CD14-positive monocyte (primary cell): ENCODE data around the gene ME2. TPM values are rescaled to one million over a fixed set of nuclear protein-coding genes. Genes with fewer than 3 reads are reported as not detected.

ENCODE experiments used
- DNase-seq, 3 donors: peaks; one replicate each; pipeline ENCODE4 v3.0.0-alpha.2; 2011 to 2022
- H2AFZ ChIP-seq: 2 replicates; pipeline ENCODE4 v1.6.0; 2012; ENCODE audit warnings: mild to moderate bottlenecking, low read depth, low read length, inconsistent platforms; ENCODE audit not compliant: insufficient read depth, poor library complexity, severe bottlenecking
- H3K27ac ChIP-seq, 2 donors: 1 replicate in 1 of 2; 2 replicates in 1 of 2; pipeline ENCODE4 v1.5.1; 2012 to 2013; ENCODE audit warnings: low read length in 2 of 2, control low read depth in 1 of 2, inconsistent platforms in 1 of 2, low read depth in 1 of 2, mild to moderate bottlenecking in 1 of 2
- H3K27me3 ChIP-seq, 2 donors: one replicate each; pipeline versions ENCODE4 v1.6.0 to v1.6.1; 2011 to 2013; ENCODE audit warnings: low read length in 2 of 2; ENCODE audit not compliant: control insufficient read depth in 2 of 2, insufficient read depth in 2 of 2
- H3K36me3 ChIP-seq, 2 donors: replicated peaks in 1 of 2; 1 replicate in 1 of 2; 2 replicates in 1 of 2; pipeline versions ENCODE4 v1.5.1 to v1.6.1; 2012 to 2013; ENCODE audit warnings: low read length in 2 of 2, control low read depth in 1 of 2, inconsistent platforms in 1 of 2, mild to moderate bottlenecking in 1 of 2; ENCODE audit not compliant: insufficient read depth in 2 of 2, control insufficient read depth in 1 of 2
- H3K4me1 ChIP-seq, 2 donors: 1 replicate in 1 of 2; 2 replicates in 1 of 2; pipeline versions ENCODE4 v1.5.1 to v1.6.1; 2012 to 2013; ENCODE audit warnings: low read length in 2 of 2, control low read depth in 1 of 2, inconsistent platforms in 1 of 2, mild to moderate bottlenecking in 1 of 2, moderate library complexity in 1 of 2; ENCODE audit not compliant: insufficient read depth in 2 of 2, control insufficient read depth in 1 of 2
- H3K4me2 ChIP-seq: replicated peaks from 2 replicates; pipeline ENCODE3; 2012; ENCODE audit warnings: low read length, moderate library complexity, mild to moderate bottlenecking; ENCODE audit not compliant: poor library complexity, severe bottlenecking; ENCODE audit errors: extremely low read depth
- H3K4me3 ChIP-seq, 3 experiments: fragments of 200-600 bp in 1 of 3; sonication (generic) in 1 of 3; replicated peaks in 1 of 3; 1 replicate in 2 of 3; 2 replicates in 1 of 3; pipeline ENCODE4 v1.5.1; 2011 to 2013; ENCODE audit warnings: low read length in 3 of 3, mild to moderate bottlenecking in 3 of 3, control low read depth in 2 of 3, low read depth in 2 of 3, inconsistent platforms in 1 of 3, moderate library complexity in 1 of 3
- H3K79me2 ChIP-seq: 2 replicates; pipeline ENCODE4 v1.6.0; 2012; ENCODE audit warnings: mild to moderate bottlenecking, control low read depth, inconsistent platforms, low read length, moderate library complexity; ENCODE audit not compliant: insufficient read depth
- H3K9ac ChIP-seq: 2 replicates; pipeline ENCODE4 v1.6.0; 2017; ENCODE audit warnings: low read length, mild to moderate bottlenecking; ENCODE audit not compliant: insufficient read depth, poor library complexity, severe bottlenecking
- H3K9me3 ChIP-seq, 2 donors: replicated peaks in 1 of 2; 1 replicate in 1 of 2; 2 replicates in 1 of 2; pipeline versions ENCODE4 v1.5.1 to v1.6.1; 2012 to 2013; ENCODE audit warnings: low read length in 2 of 2, control low read depth in 1 of 2; ENCODE audit not compliant: control insufficient read depth in 1 of 2, insufficient read depth in 1 of 2
- H4K20me1 ChIP-seq: 2 replicates; pipeline ENCODE4 v1.6.0; 2012; ENCODE audit warnings: mild to moderate bottlenecking, low read length, control low read depth, moderate library complexity; ENCODE audit not compliant: insufficient read depth
- H3K27ac Mint-ChIP-seq, 7 donors: one replicate each; pipeline ENCODE4 v1.8.0; 2020; ENCODE audit warnings: mild to moderate bottlenecking in 7 of 7, mixed read lengths in 7 of 7, moderate library complexity in 6 of 7, inconsistent platforms in 2 of 7
- H3K27me3 Mint-ChIP-seq, 3 donors: one replicate each; pipeline ENCODE4 v1.8.0; 2021 to 2022; ENCODE audit warnings: low read depth in 3 of 3, mild to moderate bottlenecking in 3 of 3, mixed read lengths in 3 of 3, moderate library complexity in 3 of 3, inconsistent platforms in 1 of 3
- H3K36me3 Mint-ChIP-seq, 2 donors: one replicate each; pipeline ENCODE4 v1.8.0; 2020; ENCODE audit warnings: mixed read lengths in 2 of 2, inconsistent platforms in 1 of 2, mild to moderate bottlenecking in 1 of 2
- H3K4me1 Mint-ChIP-seq: one replicate; pipeline ENCODE4 v1.8.0; 2020; ENCODE audit warnings: mild to moderate bottlenecking, mixed read lengths
- H3K4me3 Mint-ChIP-seq, 2 donors: one replicate each; pipeline ENCODE4 v1.8.0; 2020; ENCODE audit warnings: mild to moderate bottlenecking in 2 of 2, mixed read lengths in 2 of 2, moderate library complexity in 1 of 2
- H3K9me3 Mint-ChIP-seq, 7 donors: one replicate each; pipeline ENCODE4 v1.8.0; 2020 to 2022; ENCODE audit warnings: mixed read lengths in 7 of 7, mild to moderate bottlenecking in 6 of 7, moderate library complexity in 6 of 7, inconsistent platforms in 2 of 7
- CTCF ChIP-seq: fragments of 200-600 bp; IDR thresholded peaks from one replicate; pipeline ENCODE4 v1.8.0; 2022; ENCODE audit warnings: antibody characterized with exemption, mild to moderate bottlenecking
- WGBS: methylation state at CpG from one replicate; pipeline ENCODE4 v1.1.5; 2013; ENCODE audit warnings: missing lambda C conversion rate; ENCODE audit not compliant: insufficient coverage; 5-methylcytosine and 5-hydroxymethylcytosine counted together
- intact Hi-C, 2 donors: fragments of 100-400 bp; cut with micrococcal nuclease; formaldehyde crosslinking; loops; one replicate each; pipeline versions ENCODE4 v1.15.0 to v1.15.1; 2023
- polyA plus RNA-seq, 3 donors: library from polyadenylated mRNA; depleted of rRNA in 1 of 3; unstranded in 2 of 3; stranded (reverse) in 1 of 3; fragments of 300-500 nt in 2 of 3; fragments of >200 nt in 1 of 3; fragmentation: Illumina TruSeq in 2 of 3; gene quantifications; 1 replicate in 2 of 3; 2 replicates in 1 of 3; pipeline ENCODE4 v1.2.3, GENCODE V29; 2012 to 2021

ME2 gene
- polyA plus RNA-seq, 3 donors, result 48.7 to 93.8 (median 71.7) TPM

- H3K27me3 Mint-ChIP-seq, result peaks cover 0 to 1% (median 0%) of the 10 kb centered on the region in 3 donors
- Histone ChIP-seq H4K20me1 (no peaks in the 10 kb centered on the region), H3K9ac (no peak overlapping the region), H3K27me3 (no peaks in the 10 kb centered on the region), H3K9me3 (peaks cover 13 to 19% of the 10 kb centered on the region in 2 donors), H3K79me2 (peaks cover 11% of the 10 kb centered on the region), H2AFZ (no peak overlapping the region), H3K27ac (no peak overlapping the region), H3K4me2 (no peak overlapping the region), H3K4me1 (peaks cover 5 to 9% of the 10 kb centered on the region in 2 donors), H3K36me3 (peaks cover 37 to 44% of the 10 kb centered on the region in 2 donors), H3K4me3 (no peak overlapping the region)
- H3K27ac Mint-ChIP-seq, result peak overlapping the region in 3 of 7 donors; percentile 7 to 64 (median 58)
- TF ChIP-seq CTCF, result no peak
- DNase-seq, result peak; percentile 36 to 70 (median 53)
- peaks cover 42% of the 10 kb centered on the region in 2 donors for H3K36me3 Mint-ChIP-seq
- no peak overlapping the region for H3K4me3 Mint-ChIP-seq
- peaks cover 18 to 29% (median 23%) of the 10 kb centered on the region in 7 donors for H3K9me3 Mint-ChIP-seq
- peaks cover 18% of the 10 kb centered on the region for H3K4me1 Mint-ChIP-seq
- no CpG with 5 or more reads among the region's 4 CpGs for WGBS
- intact Hi-C loops, result no loop called here
These were observed 94.6 kb downstream of the ME2 start for GRCh38 chr18:50973367-50974126.

GRCh38 chr18:50977037-50977760 is 98.3 kb downstream of the ME2 start:
- Mint-ChIP-seq H3K27ac (no peak overlapping the region), H3K4me3 (no peak overlapping the region), H3K36me3 (peaks cover 57 to 68% of the 10 kb centered on the region in 2 donors), H3K27me3 (peaks cover 0 to 1% (median 0%) of the 10 kb centered on the region in 3 donors), H3K4me1 (peaks cover 11% of the 10 kb centered on the region), H3K9me3 (peaks cover 18 to 29% (median 23%) of the 10 kb centered on the region in 7 donors)
- 92% methylated on average over 5 of the region's 5 CpGs for WGBS
- Histone ChIP-seq H3K4me2 (no peak overlapping the region), H4K20me1 (no peaks in the 10 kb centered on the region), H3K36me3 (peaks cover 51 to 69% of the 10 kb centered on the region in 2 donors), H3K79me2 (no peaks in the 10 kb centered on the region), H3K4me1 (no peaks in the 10 kb centered on the region), H3K9me3 (peaks cover 13 to 19% of the 10 kb centered on the region in 2 donors), H3K4me3 (no peak overlapping the region), H3K27me3 (no peaks in the 10 kb centered on the region), H3K27ac (no peak overlapping the region), H2AFZ (no peak overlapping the region), H3K9ac (no peak overlapping the region)
- DNase-seq, result no peak
- intact Hi-C loops, result no loop called here
- no peak for TF ChIP-seq CTCF
